GM18520 (cell line): ENCODE data around the gene DGCR2.
"Not testable (repeated sequence)": the region's sequence is repeated elsewhere in the genome, so short reads cannot be mapped to it uniquely, and the experiment has no call there.

Experiments
- ATAC-seq: cut with Tn5 transposase; IDR thresholded peaks from one replicate; pipeline ENCODE4 v1.9.1; 2021; ENCODE audit not compliant: unreplicated experiment

Gene DGCR2

DNA sequence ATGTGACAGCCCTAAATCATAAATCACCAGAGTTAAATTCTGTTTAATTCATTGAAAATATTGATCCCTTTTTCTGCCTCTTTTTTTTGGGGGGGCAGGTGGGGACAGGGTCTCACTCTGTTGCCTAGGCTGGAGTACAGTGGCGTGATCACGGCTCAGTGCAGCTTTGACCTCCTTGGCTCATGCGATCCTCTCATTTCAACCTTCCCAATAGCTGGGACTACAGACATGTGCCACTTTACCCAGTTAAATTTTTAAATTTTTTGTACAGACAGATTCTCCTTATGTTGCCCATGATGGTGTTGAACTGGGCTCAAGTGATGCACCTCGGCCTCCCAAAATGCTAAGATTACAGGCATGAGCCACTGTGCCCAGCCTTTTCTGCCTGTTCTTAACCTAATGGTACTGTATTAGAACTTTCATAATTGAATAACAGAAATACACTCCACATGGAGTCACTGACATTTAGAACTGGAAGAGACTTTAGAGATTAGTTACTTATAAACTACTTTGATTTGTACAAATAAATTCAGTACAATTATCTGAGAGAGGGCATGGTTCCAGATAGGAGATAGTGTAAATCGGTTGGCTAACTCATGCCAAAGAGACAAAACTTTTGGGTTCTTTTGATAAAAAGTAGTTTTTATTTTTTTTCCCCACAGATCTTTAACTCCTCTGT lies 109.8 kb downstream of the DGCR2 start:
- ATAC-seq = no peak

GRCh38 chr22:19011611-19012010 lies 110.6 kb downstream of the DGCR2 start:
- ATAC-seq = not testable (repeated sequence)

GRCh38 chr22:19011075-19011474 lies 111.1 kb downstream of the DGCR2 start:
- ATAC-seq = no peak

DNA sequence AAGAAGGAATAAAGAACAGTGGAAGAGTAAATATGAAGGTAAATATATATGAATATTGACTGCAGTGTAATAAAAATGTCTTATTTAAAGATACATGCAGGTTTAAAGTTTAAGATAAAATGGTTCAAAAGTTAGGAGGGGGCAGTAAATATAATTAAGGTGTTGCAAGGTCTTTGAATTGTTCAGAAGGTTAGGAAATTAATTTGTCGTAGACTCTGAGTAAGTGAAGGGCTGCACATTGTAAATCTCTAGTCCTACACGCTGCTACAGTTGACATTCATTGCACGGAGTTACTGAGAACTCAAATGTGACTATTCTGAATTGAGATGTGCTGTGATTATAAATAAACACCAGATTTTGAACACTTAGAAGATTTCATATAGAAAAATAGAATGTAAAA lies 116.3 kb downstream of the DGCR2 start:
- ATAC-seq = no peak

DNA sequence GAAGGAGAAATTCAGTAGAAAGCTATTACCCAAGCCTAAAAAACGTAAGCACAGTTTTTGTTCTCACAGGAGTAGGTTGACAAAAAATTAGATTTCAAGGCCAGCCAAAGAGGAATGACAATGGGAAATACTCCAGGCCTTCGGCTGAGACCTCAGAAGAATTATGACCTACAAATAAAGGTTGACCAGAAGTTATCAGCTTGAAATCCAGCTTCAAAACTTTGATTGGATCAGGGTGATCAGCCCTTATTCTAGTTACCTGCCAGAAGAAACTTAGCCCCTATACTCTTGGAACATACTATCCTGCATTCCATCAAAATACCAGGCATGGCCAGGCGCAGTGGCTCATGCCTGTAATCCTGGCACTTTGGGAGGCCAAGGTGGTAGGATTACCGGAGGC lies 117.7 kb downstream of the DGCR2 start:
- ATAC-seq = no peak

DNA sequence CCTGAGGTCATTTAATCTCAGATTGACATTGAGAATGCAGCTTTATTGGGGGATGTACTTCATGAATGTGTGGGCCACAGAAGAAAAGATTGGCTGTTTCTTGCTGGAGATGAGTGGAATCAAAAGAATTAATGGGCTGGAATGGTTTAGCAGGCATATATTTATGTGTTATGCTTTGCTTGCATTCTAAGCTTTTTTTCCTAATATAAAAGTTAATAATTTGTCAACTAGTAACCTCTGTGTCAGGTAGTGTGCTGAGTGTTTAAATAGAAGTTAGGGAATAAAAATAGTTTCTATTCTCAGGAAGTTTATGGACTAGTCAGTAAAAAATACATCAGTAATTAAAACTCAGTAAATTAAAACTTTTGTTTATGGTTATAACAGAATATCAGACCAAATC lies 118.7 kb downstream of the DGCR2 start:
- no peak for ATAC-seq

DNA sequence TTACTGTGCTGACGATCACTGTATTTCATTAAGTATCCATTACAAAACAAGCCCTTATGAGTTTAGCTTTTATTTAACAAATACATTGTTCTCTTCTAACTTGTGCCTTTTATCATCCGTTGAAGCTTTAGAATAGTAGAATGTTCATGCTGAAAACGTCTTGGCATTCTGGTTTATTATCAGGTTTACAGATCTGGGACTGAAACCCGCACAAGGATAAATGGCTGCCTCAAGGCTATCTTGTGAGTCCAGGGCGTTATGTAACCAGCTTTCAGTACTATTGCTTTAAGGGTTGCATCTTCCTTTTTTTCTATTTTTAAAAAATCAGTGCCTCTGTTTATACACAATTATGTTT lies 119.6 kb downstream of the DGCR2 start:
- ATAC-seq = no peak

DNA sequence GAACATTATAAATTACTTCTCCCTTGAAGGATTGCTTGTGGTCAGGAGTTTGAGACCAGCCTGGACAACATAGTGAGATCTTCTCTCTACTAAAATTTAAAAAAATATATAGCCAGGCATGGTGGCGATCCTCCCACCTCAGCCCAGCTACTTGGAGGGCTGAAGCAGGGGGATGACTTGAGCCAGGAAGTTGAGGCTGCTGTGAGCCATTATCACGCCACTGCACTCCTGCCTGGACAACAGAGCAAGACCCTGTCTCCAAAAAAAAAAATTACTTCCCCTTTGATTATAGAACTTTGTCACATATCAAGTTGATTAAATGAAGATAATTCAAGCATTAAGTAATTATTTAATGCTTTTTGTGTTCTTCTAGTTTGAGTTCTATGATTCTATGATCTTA lies 121.0 kb downstream of the DGCR2 start:
- no peak for ATAC-seq

DNA sequence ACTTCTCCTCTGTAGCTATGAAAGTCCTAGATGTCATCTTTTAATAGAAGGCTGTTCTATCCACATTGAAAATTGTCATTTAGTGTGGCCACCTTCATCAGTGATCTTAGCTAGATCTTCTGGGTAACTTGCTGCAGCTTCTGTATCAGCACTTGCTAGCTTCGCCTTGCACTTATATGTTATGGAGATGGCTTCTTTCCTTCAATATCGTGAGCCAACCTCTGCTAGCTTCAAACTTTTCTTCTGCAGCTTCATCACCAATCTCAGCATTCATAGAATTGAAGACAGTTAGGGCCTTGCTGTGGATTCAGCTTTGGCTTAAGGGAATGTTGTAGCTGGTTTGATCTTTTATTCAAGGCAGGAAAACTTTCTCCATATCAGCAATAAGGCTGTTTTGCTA lies 122.1 kb downstream of the DGCR2 start:
- not testable (repeated sequence) for ATAC-seq

GRCh38 chr22:18999416-18999815 lies 122.8 kb downstream of the DGCR2 start:
- ATAC-seq = no peak

GRCh38 chr22:18999008-18999407 lies 123.2 kb downstream of the DGCR2 start:
- ATAC-seq = no peak

- ATAC-seq = no peak
Measured at GRCh38 chr22:18997925-18998315, 124.3 kb downstream of the DGCR2 start.

DNA sequence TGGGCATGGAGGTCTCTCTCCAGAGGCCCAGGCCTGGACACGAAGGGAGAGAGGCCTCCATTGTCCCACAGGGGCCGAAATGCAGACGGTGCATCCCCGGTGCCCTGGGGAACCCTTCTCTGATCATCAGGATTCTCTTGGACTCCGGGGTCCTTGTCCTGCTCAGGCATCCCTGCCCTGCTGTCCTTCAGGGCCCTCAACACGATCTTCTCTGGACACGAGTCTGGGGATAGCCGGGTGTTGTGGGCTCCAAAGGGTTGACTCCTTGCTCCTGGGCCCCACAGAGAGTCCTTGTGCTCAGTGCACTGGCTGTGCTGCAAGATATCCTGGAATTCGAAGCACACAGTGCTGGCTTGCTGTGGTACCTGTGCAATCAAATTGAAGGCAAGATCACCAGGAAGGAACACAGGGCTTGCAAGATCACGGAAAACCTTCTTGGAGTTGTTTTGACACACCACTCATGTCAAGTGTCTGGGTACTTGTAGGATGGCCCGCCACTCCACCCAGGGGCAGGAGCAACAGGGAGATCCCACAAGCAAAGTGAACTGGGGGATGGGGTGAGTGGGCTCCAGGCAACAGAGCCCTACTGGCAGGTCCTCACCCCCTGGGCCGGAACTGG lies 124.8 kb downstream of the DGCR2 start:
- no peak for ATAC-seq

DNA sequence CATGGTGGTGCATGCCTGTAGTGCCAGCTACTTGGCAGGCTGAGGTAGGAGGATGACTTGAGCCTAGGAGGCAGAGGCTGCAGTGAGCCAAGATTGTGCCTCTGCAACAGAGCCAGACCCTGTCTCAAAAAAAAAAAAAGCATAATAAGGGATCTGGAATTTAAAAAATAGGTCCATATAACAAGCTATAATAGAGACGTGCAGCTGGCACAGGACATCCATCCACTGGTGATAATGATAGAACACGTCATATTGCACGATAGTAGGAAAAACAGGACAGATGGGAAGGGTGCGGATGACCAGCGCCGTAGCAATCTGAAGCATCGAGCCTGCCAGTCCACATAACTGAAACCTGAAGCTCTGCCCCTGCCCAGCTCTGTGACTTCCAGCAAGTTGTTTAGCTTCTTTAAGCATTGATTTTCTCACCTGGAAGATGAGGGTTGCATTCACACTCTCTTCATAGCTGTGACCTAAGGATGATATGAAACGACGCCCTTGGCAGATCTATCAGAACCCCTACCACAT lies 125.8 kb downstream of the DGCR2 start:
- no peak for ATAC-seq

GRCh38 chr22:18995327-18995711 lies 126.9 kb downstream of the DGCR2 start:
- no peak for ATAC-seq

- ATAC-seq = no peak
Measured at GRCh38 chr22:18994701-18995326, 127.4 kb downstream of the DGCR2 start.

GRCh38 chr22:18994056-18994455 lies 128.2 kb downstream of the DGCR2 start:
- ATAC-seq = no peak

GRCh38 chr22:18992543-18993198 lies 129.5 kb downstream of the DGCR2 start:
- no peak for ATAC-seq

DNA sequence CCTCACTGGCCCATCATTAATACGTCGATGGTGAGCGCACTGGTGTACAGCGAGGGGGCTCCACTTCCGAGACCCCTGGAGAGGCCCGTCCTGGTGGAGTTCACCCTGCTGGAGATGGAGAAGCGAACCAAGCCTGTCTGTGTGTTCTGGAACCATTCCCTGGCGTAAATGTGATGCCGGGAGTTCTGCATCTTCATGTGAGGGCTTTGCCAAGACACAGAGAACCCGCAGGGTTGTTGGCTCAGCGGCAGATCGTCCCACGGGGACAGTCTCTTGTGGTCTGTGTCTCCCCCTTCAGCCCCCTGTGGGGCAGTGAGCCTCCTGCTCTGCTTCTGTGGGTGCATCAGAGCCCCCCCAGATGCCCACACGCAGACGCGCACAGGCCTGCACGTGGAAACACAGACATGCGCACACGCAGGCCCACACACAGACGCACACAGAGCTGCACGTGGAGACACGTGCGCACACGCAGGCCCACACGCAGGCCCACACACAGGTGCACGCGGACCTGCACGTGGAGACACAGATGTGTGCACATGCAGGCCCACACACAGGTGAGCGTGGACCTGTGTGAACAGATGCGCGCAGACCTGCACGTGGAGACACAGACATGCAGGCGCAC lies 130.3 kb downstream of the DGCR2 start:
- no peak for ATAC-seq

DNA sequence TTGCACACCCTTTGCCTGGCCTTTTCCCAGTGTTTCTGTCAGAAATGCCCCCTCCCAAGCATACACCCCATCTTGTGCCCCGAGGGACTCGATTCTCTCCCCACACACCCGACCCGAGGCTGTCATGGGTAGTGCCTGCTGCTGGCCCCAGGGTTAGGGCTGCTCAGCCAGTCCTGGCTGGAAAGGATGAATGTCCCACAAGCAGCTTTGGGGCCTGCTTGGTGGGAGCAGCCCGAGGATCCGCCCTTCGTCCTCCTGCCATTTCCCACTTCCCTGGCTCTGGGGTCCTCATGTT lies 131.1 kb downstream of the DGCR2 start:
- no peak for ATAC-seq

DNA sequence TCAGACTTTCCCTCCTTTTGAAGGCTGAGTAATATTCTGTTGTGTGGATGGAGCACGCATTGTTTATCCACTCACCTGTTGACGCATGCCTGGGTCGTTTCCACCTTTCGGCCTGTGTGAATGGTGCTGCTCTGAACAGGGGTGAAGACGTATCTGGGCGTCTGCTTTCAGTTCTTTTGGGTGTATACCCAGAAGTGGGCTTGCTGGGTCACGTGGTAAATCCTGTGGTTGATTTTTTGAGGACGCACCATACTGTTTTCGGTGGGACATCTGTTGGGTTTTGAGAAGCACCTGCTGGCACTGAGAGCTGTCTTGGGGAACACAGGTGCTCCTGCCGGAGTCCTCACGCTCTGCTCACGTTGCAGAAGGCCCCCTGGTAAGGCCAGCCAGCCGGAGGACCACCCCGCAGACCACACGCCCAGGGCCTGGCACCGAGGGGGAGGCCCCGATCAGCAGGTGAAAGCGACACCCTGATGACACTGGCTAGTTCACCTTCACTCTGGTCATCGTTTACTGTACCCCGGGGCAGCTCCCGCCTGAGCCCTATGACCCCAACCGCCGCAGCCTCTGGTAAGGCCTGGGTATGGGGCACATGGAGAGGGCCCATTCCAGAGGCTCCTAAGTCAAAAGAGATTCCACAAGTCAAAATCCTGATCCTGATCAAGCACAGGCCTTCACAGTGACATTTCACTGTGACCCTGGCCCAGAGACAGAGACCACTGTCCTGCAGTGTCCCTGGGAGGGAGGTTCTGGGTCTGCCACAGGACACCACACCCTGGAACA lies 131.7 kb downstream of the DGCR2 start:
- ATAC-seq = no peak
